Ovary (tissue), 3 donors: ENCODE data around the gene AIG1.

ENCODE experiments used
- CTCF ChIP-seq, 3 donors: fragments of 450-650 bp in 2 of 3; fragments of 200-600 bp in 1 of 3; IDR thresholded peaks; one replicate each; pipeline versions ENCODE4 v1.5.1 to v1.8.0; 2016 to 2022; ENCODE audit warnings: antibody characterized with exemption in 3 of 3, mild to moderate bottlenecking in 1 of 3
- POLR2A ChIP-seq: fragments of 450-650 bp; IDR thresholded peaks from one replicate; pipeline ENCODE4 v1.6.1; 2017; ENCODE audit warnings: antibody characterized with exemption, mild to moderate bottlenecking, moderate library complexity
- donor health status: DM: no; HTN: no; CAD: no.

GRCh38 chr6:143052282-143052681 lies 8.4 kb upstream of the AIG1 start:
- TF ChIP-seq CTCF (IDR thresholded peaks at IDR 0.05) (no peak), POLR2A (no peak)
